Measurements from ENCODE around the gene WDFY4. TPM values are rescaled to one million over a fixed set of nuclear protein-coding genes. Genes with fewer than 3 reads are reported as not detected.

WDFY4 gene
- polyA plus RNA-seq, 2 of the 4 experiments (the other 2 are of a cell fraction) = not detected

- DNase-seq (ENCODE audit: low read depth in 1 of 2, low spot score in 1 of 2) = no peak
- POLR2A ChIA-PET = no interaction called here
- no peaks in the 10 kb centered on the region for H3K4me1 ChIP-seq
- FAIRE-seq = no peak
- no peak overlapping the region for H3K4me2 ChIP-seq
- 6% methylated on average over 2 of the region's 3 CpGs for WGBS (ENCODE audit: missing lambda C conversion rate)
- peaks cover 3% of the 10 kb centered on the region; the same call in 1 of the 3 replicates for H3K9me3 ChIP-seq
- CTCF ChIA-PET = interaction anchor here (1.7 kb wide), 1 partner anchor 13 kb away, joined by 4 read pairs; no protein-coding TSS in a partner anchor
- TF ChIP-seq POLR2A (IDR thresholded peaks at IDR 0.05; ENCODE audit: low read length) (no peak), ZC3H11A (IDR thresholded peaks at IDR 0.05) (no peak), RFX5 (IDR thresholded peaks at IDR 0.05) (no peak), ATOH8 (CRISPR knock-in tag; IDR thresholded peaks at IDR 0.05; ENCODE audit: low read depth) (no peak), JUNB (IDR thresholded peaks at IDR 0.05) (no peak), HDAC2 (IDR thresholded peaks at IDR 0.05) (no peak), HMGXB4 (CRISPR knock-in tag; IDR thresholded peaks at IDR 0.05; ENCODE audit: borderline replicate concordance) (no peak), HOXB5 (CRISPR knock-in tag; IDR thresholded peaks at IDR 0.05) (no peak), NR3C1 (IDR thresholded peaks at IDR 0.05) (no peak)
- TF ChIP-seq, protein P1, sequence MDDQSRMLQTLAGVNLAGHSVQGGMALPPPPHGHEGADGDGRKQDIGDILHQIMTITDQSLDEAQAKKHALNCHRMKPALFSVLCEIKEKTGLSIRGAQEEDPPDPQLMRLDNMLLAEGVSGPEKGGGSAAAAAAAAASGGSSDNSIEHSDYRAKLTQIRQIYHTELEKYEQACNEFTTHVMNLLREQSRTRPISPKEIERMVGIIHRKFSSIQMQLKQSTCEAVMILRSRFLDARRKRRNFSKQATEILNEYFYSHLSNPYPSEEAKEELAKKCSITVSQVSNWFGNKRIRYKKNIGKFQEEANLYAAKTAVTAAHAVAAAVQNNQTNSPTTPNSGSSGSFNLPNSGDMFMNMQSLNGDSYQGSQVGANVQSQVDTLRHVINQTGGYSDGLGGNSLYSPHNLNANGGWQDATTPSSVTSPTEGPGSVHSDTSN (IDR thresholded peaks at IDR 0.05) = no peak
- no peak overlapping the region for H3K27ac ChIP-seq
- no peak overlapping the region for H3K4me3 ChIP-seq
- ATAC-seq = no peak
These were observed 283.4 kb downstream of the WDFY4 start for GRCh38 chr10:48968036-48968435.

DNA sequence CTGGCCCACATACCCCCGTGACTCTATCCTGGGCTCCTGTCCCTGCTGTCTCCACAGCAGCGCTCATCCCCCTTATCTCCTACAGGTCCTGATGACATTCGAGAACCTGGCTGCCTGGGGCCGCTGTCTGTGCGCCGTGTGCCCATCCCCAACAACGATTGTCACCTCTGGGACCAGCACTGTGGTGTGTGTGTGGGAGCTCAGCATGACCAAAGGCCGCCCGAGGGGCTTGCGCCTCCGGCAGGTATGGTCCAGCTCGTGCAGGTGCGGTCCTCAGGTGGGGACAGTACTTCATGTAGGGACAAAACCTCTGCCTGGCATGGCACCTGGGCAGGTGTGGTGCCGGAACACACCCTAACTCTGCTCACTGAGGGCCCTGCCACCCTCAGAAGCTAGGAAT lies 285.4 kb downstream of the WDFY4 start:
- ChIA-PET CTCF (interaction anchor here (0.9 to 1.3 kb wide), 2 partner anchors 312 to 314 kb away, joined by 3 to 7 read pairs; no protein-coding TSS in a partner anchor), POLR2A (no interaction called here)
- ATAC-seq = no peak

More for the DNA sequence above, 285.4 kb downstream of the WDFY4 start:
- H3K4me3 ChIP-seq = no peak overlapping the region
- DNase-seq (ENCODE audit: low read depth in 1 of 2, low spot score in 1 of 2) (no peak), FAIRE-seq (no peak)
- no peak overlapping the region for H3K4me2 ChIP-seq
- no peak overlapping the region for H3K27ac ChIP-seq
- WGBS (ENCODE audit: missing lambda C conversion rate) = 21% methylated on average over 6 of the region's 14 CpGs
- no peak for TF ChIP-seq HES2 (IDR thresholded peaks at IDR 0.05)
- no peak for TF ChIP-seq EHF (CRISPR knock-in tag; IDR thresholded peaks at IDR 0.05)
- no peak for TF ChIP-seq ZSCAN20 (CRISPR knock-in tag; IDR thresholded peaks at IDR 0.05)
- TF ChIP-seq, protein P2, sequence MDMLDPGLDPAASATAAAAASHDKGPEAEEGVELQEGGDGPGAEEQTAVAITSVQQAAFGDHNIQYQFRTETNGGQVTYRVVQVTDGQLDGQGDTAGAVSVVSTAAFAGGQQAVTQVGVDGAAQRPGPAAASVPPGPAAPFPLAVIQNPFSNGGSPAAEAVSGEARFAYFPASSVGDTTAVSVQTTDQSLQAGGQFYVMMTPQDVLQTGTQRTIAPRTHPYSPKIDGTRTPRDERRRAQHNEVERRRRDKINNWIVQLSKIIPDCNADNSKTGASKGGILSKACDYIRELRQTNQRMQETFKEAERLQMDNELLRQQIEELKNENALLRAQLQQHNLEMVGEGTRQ (IDR thresholded peaks at IDR 0.05) = no peak
- TF ChIP-seq RCOR1 (IDR thresholded peaks at IDR 0.05; ENCODE audit: low read depth, low read length) = no peak
- no peak for TF ChIP-seq CHD4 (IDR thresholded peaks at IDR 0.05; ENCODE audit: borderline replicate concordance)
- TF ChIP-seq MAX (IDR thresholded peaks at IDR 0.05) = no peak
- no peak for TF ChIP-seq REST (IDR thresholded peaks at IDR 0.05)
- no peak for TF ChIP-seq MYC (IDR thresholded peaks at IDR 0.05; ENCODE audit: borderline replicate concordance, low read length)
- TF ChIP-seq FOXS1 (CRISPR knock-in tag; IDR thresholded peaks at IDR 0.05) = no peak
- TF ChIP-seq, protein P3, sequence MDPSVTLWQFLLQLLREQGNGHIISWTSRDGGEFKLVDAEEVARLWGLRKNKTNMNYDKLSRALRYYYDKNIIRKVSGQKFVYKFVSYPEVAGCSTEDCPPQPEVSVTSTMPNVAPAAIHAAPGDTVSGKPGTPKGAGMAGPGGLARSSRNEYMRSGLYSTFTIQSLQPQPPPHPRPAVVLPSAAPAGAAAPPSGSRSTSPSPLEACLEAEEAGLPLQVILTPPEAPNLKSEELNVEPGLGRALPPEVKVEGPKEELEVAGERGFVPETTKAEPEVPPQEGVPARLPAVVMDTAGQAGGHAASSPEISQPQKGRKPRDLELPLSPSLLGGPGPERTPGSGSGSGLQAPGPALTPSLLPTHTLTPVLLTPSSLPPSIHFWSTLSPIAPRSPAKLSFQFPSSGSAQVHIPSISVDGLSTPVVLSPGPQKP (IDR thresholded peaks at IDR 0.05; ENCODE audit: low read depth, low read length) = no peak
- TF ChIP-seq TP53 (CRISPR knock-in tag; IDR thresholded peaks at IDR 0.05) = no peak
- TF ChIP-seq SMC3 (IDR thresholded peaks at IDR 0.05) = no peak
- TF ChIP-seq HEYL (CRISPR knock-in tag; IDR thresholded peaks at IDR 0.05) = no peak
- no peaks in the 10 kb centered on the region for H3K4me1 ChIP-seq
- H3K9me3 ChIP-seq = peaks cover 3% of the 10 kb centered on the region; the same call in 1 of the 3 replicates
